Stromal cell of bone marrow (primary cell): Measurements from ENCODE around the gene THADA.
A peak's percentile ranks its signal among the peaks of the same experiment; 100 is the strongest.
"Not testable (repeated sequence)": the region's sequence is repeated elsewhere in the genome, so short reads cannot be mapped to it uniquely, and the experiment has no call there.

Experiments
- DNase-seq: peaks from one replicate; pipeline ENCODE4 v3.0.0-alpha.2; 2012; ENCODE audit warnings: low read depth

The THADA gene

GRCh38 chr2:43302182-43302960, 293.5 kb downstream of the THADA start:
- DNase-seq: no peak

- no peak for DNase-seq
Observed at GRCh38 chr2:43300781-43301583, 294.9 kb downstream of the THADA start.

DNA sequence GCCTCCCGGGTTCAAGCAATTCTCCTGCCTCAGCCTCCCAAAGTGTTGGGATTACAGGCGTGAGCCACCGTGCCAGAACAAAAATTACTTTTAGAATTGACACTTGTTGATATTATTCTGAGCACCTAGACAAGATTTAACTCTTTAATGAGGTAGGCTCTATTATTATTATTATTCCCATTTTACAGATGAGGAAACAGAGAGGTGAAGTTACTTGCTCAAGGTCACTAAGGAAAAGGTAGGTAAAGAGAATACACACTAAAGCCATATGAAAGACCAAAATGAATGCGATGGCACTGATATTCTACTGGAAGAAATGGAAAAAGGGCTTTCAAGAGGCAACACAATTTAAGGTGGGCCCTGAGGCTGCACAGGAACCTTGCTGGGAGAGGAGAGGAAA, 295.6 kb downstream of the THADA start:
- DNase-seq: no peak

- no peak for DNase-seq
Observed at GRCh38 chr2:43298500-43298899, 297.3 kb downstream of the THADA start.

GRCh38 chr2:43297740-43298139, 298.1 kb downstream of the THADA start:
- not testable (repeated sequence) for DNase-seq

DNA sequence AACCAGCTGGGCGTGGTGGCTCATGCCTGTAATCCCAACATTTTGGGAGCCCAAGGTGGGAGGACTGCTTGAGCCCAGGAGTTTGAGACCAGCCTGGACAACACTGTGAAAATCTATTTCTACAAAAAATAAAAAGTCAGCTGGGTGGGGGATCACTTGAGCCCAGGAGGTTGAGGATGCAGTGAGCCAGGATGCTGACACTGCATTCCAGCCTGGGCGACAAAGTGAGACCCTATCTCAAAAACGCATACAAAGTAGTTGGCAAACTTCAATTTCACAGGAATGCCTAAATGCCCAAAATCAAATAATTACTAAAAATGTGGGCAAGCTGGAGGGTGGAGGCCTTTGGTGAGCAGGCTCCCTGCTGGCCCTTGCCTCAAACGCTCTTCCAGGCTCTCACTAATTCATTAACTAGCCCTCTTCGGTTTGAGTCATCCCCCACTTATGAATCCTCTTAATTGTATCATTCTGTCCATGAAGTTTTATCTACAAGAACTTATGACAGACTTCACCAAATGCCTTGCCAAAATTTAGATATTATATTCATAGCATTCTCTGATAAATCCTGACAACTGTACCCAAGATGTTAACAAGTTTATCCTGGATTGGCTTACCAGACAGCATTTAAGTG, 300.8 kb downstream of the THADA start:
- DNase-seq: no peak

DNA sequence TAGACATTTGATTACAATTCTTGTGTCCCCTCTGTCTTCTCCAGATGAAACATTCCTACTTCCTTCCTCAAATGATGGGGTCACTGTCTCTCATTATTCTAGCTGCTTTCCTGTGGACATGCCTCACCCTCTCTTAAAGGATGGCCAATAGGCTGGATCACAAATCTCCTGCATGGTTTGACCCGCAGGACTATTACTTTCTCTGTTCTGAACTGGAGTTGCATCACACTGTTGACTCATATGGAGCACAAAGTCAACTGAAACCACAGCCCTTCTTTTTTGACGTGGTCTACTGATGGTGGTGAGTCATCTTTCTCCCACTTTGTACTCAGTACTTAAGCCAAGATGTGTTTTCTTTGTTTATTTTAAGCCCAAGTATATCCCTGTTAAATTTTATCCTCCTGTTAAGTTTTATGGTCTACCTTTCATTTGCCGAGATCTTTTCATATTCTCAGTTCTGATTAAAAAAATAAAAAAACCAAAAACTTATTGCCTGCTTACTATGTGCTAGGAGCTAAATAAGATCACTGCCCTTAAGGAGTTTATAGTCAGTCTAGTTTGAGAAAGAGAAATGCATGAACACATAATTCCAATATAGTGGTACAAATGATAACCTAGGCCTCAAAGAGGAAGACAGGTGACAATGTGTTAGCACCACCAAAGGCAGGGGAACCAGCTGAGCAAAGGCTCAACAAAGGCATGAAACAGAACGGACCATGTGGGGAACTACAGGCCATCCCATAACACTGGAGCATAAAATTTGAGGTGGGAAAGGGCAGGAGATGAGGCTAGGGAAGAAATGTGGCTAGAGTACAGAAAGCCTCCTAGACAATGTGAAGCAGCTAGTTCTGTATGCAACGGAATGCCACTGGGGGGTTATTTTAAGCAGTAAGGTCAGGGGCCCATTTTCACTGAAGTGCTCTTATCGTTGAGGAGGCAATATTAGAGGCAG, 301.8 kb downstream of the THADA start:
- peak; percentile 98 for DNase-seq

DNA sequence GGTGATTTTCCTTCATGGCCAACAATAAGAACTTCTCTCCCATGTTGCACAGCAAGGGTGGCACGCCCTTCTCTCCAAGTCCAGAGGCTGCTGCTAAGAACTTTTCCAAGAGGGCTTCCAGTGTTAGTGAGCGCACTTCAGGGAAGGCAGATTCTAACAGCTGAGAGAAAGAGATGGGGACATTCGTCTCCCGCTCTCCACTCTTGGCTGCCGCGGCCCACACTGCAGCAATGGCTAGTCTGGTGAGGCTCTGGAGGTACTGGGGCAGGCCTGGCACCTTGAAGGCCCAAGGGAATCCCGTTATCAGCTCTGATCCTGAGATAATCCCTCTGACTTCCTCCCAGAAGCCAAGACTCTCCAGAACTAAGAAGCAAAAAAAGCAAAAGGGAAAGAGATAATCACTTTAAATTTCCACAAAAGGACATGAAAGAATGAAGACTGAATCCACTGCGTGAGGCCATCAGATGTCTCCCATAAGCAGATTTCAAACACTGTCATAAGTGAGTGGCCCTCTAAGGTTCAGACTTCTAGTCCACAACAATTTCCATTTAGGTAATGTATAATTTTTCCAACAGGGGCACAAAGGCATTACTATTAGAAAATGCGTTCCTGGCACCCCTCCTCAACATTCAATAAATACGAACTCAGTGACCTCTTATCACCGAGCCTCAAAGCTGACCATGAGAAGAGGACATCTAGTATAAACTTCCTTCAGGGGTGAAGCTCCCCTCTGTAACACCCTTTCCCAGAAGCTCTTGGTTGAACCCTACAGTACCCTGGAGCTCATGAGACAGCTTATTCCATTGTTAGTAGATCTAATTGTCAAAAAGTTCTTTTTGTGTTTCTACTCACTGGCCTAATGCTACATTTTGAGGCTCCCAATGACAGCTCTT, 302.7 kb downstream of the THADA start:
- no peak for DNase-seq

GRCh38 chr2:43292297-43292696, 303.5 kb downstream of the THADA start:
- no peak for DNase-seq

GRCh38 chr2:43289331-43289730, 306.5 kb downstream of the THADA start:
- no peak for DNase-seq

DNA sequence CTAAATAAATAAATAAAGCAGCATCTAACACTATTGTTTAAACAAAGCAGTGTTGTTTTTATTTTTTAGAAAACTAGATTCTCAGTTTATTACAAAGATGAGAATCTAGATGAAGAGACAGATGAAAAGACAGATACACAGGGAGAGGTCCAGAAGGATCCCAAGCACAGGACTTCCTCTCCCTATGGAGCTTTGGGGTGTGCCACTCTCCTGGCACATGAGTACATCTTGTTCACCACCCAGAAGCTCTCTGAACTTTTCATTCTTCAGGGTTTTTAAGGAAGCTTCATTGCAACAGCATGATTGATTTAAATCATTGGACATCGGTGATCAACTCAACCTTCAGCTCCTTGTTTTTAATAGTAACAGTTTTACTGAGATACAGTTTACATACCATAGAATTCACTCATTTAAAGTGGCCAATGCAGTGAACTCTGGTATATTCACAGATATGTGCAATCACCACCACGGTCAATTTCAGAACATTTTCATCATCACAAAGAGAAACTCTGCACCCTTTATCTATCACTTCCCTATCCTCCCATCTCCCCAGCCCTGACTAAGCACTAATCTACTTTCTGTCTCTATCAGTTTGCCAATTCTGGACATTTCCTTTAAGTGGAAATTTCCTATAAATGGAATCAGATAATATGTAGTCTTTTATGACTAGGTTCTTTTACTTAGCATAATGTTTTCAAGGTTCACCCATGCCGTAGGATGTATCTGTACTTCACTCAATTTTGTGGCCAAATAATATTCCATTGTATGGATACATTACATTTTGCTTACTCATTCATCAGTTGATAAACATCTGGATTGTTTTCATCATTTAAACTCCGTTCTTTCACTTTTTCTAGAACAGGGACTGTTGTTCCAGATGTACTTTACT, 307.2 kb downstream of the THADA start:
- no peak for DNase-seq

- no peak for DNase-seq
Observed at GRCh38 chr2:43285987-43286386, 309.9 kb downstream of the THADA start.

GRCh38 chr2:43284967-43285366, 310.9 kb downstream of the THADA start:
- DNase-seq: no peak

DNA sequence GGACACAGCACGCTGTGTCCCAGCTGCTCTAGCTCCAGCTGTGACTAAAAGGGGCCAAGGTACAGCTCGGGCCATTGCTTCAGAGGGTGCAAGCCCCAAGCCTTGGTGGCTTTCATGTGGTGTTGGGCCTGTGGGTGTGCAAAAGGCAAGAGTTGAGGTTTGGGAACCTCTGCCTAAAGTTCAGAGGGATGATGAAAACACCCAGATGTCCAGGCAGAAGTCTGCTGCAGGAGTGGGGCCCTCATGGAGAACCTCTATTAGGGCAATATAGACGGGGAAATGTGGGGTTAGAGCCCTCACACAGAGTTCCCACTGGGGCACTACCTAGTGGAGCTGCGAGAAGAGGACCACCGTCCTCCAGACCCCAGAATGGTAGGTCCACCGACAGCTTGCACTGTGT, 311.5 kb downstream of the THADA start:
- DNase-seq: not testable (repeated sequence)

DNA sequence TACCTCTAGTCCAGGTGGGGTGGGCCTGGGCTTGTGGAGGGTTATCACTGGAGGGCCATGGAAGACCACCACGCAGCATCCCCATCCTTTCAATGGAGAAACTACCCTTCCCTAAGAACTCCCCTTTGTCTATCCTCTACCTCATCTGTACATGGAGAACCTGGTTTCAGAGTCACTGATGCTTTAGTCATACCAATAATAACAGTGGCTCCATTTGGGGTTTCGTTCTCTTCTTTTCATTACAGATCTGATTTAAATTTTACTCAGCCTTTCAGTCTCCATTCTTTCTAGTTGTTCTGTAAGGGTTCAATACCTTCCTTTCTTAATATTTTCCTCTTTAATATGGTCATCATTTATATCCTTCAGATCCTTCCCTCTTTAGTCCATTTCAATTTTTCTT, 314.8 kb downstream of the THADA start:
- no peak for DNase-seq

DNA sequence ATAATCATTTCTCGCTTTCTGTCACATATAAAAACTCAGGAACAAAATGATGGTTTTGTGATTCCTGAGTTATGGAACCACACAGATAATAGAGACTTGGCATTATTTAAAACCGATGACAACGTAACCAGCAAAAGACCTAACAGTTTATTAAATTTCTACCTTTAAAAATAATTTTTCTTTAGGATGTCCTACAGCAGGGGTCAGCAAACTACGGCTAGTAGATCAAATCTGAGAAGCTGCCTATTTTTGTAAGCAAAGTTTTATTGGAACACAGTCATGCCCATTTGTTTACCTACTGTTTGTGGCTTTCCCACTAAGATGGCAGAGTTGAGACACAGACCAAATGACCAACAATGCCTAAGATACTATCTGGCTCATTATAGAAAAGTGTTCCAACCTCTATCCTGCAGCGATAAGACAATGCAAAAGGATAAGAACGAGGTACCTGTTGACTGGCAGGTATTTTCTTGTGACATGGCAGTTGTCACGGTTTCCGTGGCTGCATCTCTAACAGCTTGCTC, 316.5 kb downstream of the THADA start:
- no peak for DNase-seq

DNA sequence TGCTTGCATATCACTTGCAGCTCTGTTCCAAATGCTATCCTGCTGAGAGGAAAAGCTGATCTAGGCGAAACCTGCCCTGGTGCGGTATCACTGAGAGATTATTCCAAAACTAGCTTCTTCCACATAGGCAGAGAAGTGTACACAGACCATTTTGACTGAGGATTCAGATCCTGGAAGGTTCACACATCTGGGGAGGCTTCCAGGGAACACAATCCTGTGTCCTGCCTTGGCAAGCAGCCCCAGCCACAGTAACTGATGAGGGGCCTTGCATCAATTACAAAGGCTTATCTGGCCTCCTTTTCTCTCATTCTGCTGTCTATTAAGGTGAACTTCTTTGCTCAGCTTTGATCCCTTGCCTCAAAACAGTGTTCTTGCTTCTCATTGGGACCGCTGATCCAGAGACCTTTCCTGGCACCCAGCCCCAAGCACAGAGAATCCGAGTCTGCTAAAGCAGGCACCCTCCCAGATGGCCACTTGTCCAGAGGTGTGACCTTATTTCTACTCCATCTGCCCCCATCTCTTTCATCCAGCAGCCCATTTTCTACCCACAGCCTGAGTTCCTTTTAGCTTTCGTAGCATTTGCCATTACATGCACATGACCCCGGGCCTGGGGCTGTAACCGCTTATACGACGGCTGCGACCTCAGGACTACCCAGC, 317.1 kb downstream of the THADA start:
- no peak for DNase-seq

GRCh38 chr2:43276962-43277391, 318.9 kb downstream of the THADA start:
- no peak for DNase-seq
